Chondrocyte (in vitro differentiated cells): ENCODE results near the gene AGAP2. TPM values are rescaled to one million over a fixed set of nuclear protein-coding genes. Genes with fewer than 3 reads are reported as not detected.

Experiments used
- DNase-seq: peaks from one replicate; pipeline ENCODE4 v3.0.0; 2021; ENCODE audit warnings: mixed read lengths, low spot score
- H3K27ac Mint-ChIP-seq: one replicate; pipeline ENCODE4 v1.8.0; 2021; ENCODE audit warnings: mild to moderate bottlenecking, moderate library complexity, mixed read lengths; ENCODE audit not compliant: unreplicated experiment
- H3K27me3 Mint-ChIP-seq: 2 replicates; pipeline ENCODE4 v1.8.0; 2021; ENCODE audit warnings: low read depth, mixed read lengths
- H3K36me3 Mint-ChIP-seq: 2 replicates; pipeline ENCODE4 v1.8.0; 2021; ENCODE audit warnings: low read depth, mixed read lengths
- H3K4me1 Mint-ChIP-seq: 2 replicates; pipeline ENCODE4 v1.8.0; 2021; ENCODE audit warnings: low read depth, mild to moderate bottlenecking, mixed read lengths
- H3K4me3 Mint-ChIP-seq: one replicate; pipeline ENCODE4 v1.8.0; 2021; ENCODE audit warnings: mild to moderate bottlenecking, moderate library complexity, mixed read lengths; ENCODE audit not compliant: unreplicated experiment
- H3K9me3 Mint-ChIP-seq: 2 replicates; pipeline ENCODE4 v1.8.0; 2021; ENCODE audit warnings: low read depth, mixed read lengths
- CTCF ChIP-seq: fragments of 200-600 bp; sonication (generic); IDR thresholded peaks from 2 replicates; pipeline ENCODE4 v1.5.0; 2021; ENCODE audit warnings: antibody characterized with exemption, mild to moderate bottlenecking, moderate library complexity
- total RNA-seq: library from RNA; stranded (reverse); gene quantifications from 3 replicates; pipeline ENCODE4 v1.2.1, GENCODE V29; 2021

AGAP2 gene
- total RNA-seq, 1 donor from 2014 or later: 1.9 TPM

- H3K4me3 Mint-ChIP-seq: no peak overlapping the region
- H3K36me3 Mint-ChIP-seq: peaks cover 18% of the 10 kb centered on the region
- no peak for DNase-seq
- peaks cover 37% of the 10 kb centered on the region for H3K4me1 Mint-ChIP-seq
- no peak for TF ChIP-seq CTCF
- H3K27ac Mint-ChIP-seq: no peak overlapping the region
- no peaks in the 10 kb centered on the region for H3K9me3 Mint-ChIP-seq
- peaks cover 32% of the 10 kb centered on the region for H3K27me3 Mint-ChIP-seq
Observed at GRCh38 chr12:57767876-57768275, 29.3 kb upstream of the AGAP2 start.

- H3K27ac Mint-ChIP-seq: no peak overlapping the region
- H3K9me3 Mint-ChIP-seq: no peaks in the 10 kb centered on the region
- DNase-seq: no peak
- peaks cover 18% of the 10 kb centered on the region for H3K36me3 Mint-ChIP-seq
- no peak for TF ChIP-seq CTCF
- H3K27me3 Mint-ChIP-seq: peaks cover 34% of the 10 kb centered on the region
- no peak overlapping the region for H3K4me3 Mint-ChIP-seq
- H3K4me1 Mint-ChIP-seq: peaks cover 35% of the 10 kb centered on the region
Observed at GRCh38 chr12:57767305-57767698, 28.8 kb upstream of the AGAP2 start.

- H3K4me3 Mint-ChIP-seq: peak within 1 kb of the TSS; percentile 71
- peak; percentile 9 for TF ChIP-seq CTCF
- DNase-seq: no peak
- peaks cover 33% of the 10 kb centered on the region for H3K4me1 Mint-ChIP-seq
- no peaks in the 10 kb centered on the region for H3K9me3 Mint-ChIP-seq
- peak within 1 kb of the TSS; percentile 61 for H3K27ac Mint-ChIP-seq
- peaks cover 34% of the 10 kb centered on the region for H3K27me3 Mint-ChIP-seq
- H3K36me3 Mint-ChIP-seq: peaks cover 18% of the 10 kb centered on the region
Observed at GRCh38 chr12:57766464-57767304, 28.1 kb upstream of the AGAP2 start, which contains the start of gene CYP27B1. CYP27B1 (minus strand) TSS chr12:57767078; CDS start chr12:57767041, 37 bp downstream.

GRCh38 chr12:57765698-57766463, 27.3 kb upstream of the AGAP2 start:
- Mint-ChIP-seq H3K27ac (peak overlapping the region; percentile 61), H3K27me3 (peaks cover 34% of the 10 kb centered on the region)
- no peak for DNase-seq

More at GRCh38 chr12:57765698-57766463, 27.3 kb upstream of the AGAP2 start:
- Mint-ChIP-seq H3K4me3 (peak overlapping the region; percentile 71), H3K9me3 (no peaks in the 10 kb centered on the region), H3K4me1 (peaks cover 26% of the 10 kb centered on the region), H3K36me3 (peaks cover 21% of the 10 kb centered on the region)
- TF ChIP-seq CTCF: no peak
